Liver (tissue), 9 donors: Measurements from ENCODE around the gene UBXN6. TPM values are rescaled to one million over a fixed set of nuclear protein-coding genes. Genes with fewer than 3 reads are reported as not detected.

ENCODE experiments used
- DNase-seq: peaks from one replicate; pipeline ENCODE4 v3.0.0-alpha.2; 2017; ENCODE audit warnings: low spot score
- H3K27ac ChIP-seq, 2 donors: one replicate each; pipeline ENCODE4 v1.7.0; 2013; ENCODE audit warnings: inconsistent platforms in 2 of 2, low read length in 2 of 2, control low read depth in 1 of 2, low read depth in 1 of 2, mild to moderate bottlenecking in 1 of 2
- H3K27me3 ChIP-seq, 4 donors: one replicate each; pipeline versions ENCODE4 v1.6.1 to v1.7.0; 2013; ENCODE audit warnings: low read length in 3 of 4, inconsistent platforms in 1 of 4, mild to moderate bottlenecking in 1 of 4, moderate library complexity in 1 of 4; ENCODE audit not compliant: control insufficient read depth in 4 of 4, insufficient read depth in 4 of 4
- H3K36me3 ChIP-seq, 4 donors: one replicate each; pipeline versions ENCODE4 v1.6.1 to v1.7.0; 2013; ENCODE audit warnings: low read length in 3 of 4, mild to moderate bottlenecking in 3 of 4, low read depth in 1 of 4, moderate library complexity in 1 of 4; ENCODE audit not compliant: control insufficient read depth in 4 of 4, insufficient read depth in 3 of 4
- H3K4me1 ChIP-seq, 4 donors: one replicate each; pipeline versions ENCODE4 v1.6.1 to v1.7.0; 2013; ENCODE audit warnings: low read length in 3 of 4, mild to moderate bottlenecking in 3 of 4, moderate library complexity in 1 of 4; ENCODE audit not compliant: control insufficient read depth in 4 of 4, insufficient read depth in 4 of 4
- H3K4me3 ChIP-seq, 3 donors: one replicate each; pipeline versions ENCODE4 v1.6.1 to v1.7.0; 2013; ENCODE audit warnings: low read length in 3 of 3, control low read depth in 1 of 3, low read depth in 1 of 3, mild to moderate bottlenecking in 1 of 3
- H3K9ac ChIP-seq, 2 donors: one replicate each; pipeline ENCODE4 v1.7.0; 2013; ENCODE audit warnings: low read length in 2 of 2, mild to moderate bottlenecking in 2 of 2, moderate library complexity in 2 of 2, control low read depth in 1 of 2, low read depth in 1 of 2
- H3K9me3 ChIP-seq, 4 donors: one replicate each; pipeline versions ENCODE4 v1.6.1 to v1.7.0; 2013; ENCODE audit warnings: low read length in 3 of 4; ENCODE audit not compliant: control insufficient read depth in 4 of 4
- EGR1 ChIP-seq, 2 donors: IDR thresholded peaks; 2 replicates each; pipeline ENCODE4 v1.6.1; 2016 to 2018; ENCODE audit warnings: antibody characterized with exemption in 2 of 2, low read depth in 2 of 2
- FOXA1 ChIP-seq: IDR thresholded peaks from 2 replicates; pipeline ENCODE4 v1.6.1; 2016; ENCODE audit warnings: antibody characterized with exemption
- FOXA2 ChIP-seq: IDR thresholded peaks from 2 replicates; pipeline ENCODE4 v1.6.1; 2016; ENCODE audit warnings: antibody characterized with exemption
- GABPA ChIP-seq, 2 donors: IDR thresholded peaks in 1 of 2; conservative IDR thresholded peaks in 1 of 2; 2 replicates each; pipeline ENCODE4 v1.6.1; 2016; ENCODE audit warnings: antibody characterized with exemption in 2 of 2, mild to moderate bottlenecking in 1 of 2, moderate library complexity in 1 of 2
- HNF4A ChIP-seq, 2 donors: conservative IDR thresholded peaks; 2 replicates each; pipeline ENCODE4 v1.6.1; 2016; ENCODE audit warnings: antibody characterized with exemption in 2 of 2, mild to moderate bottlenecking in 2 of 2
- HNF4G ChIP-seq: IDR thresholded peaks from 2 replicates; pipeline ENCODE4 v1.6.1; 2016; ENCODE audit warnings: antibody characterized with exemption
- JUND ChIP-seq, 2 donors: IDR thresholded peaks; 2 replicates each; pipeline ENCODE4 v1.6.1; 2016; ENCODE audit warnings: antibody characterized with exemption in 2 of 2
- NR2F2 ChIP-seq: IDR thresholded peaks from 2 replicates; pipeline ENCODE4 v1.6.1; 2016; ENCODE audit warnings: antibody characterized with exemption
- RAD21 ChIP-seq, 2 donors: IDR thresholded peaks; 2 replicates each; pipeline ENCODE4 v1.6.1; 2016; ENCODE audit warnings: antibody characterized with exemption in 2 of 2, mild to moderate bottlenecking in 2 of 2
- RXRA ChIP-seq, 2 donors: IDR thresholded peaks; 2 replicates each; pipeline ENCODE4 v1.6.1; 2017 to 2018; ENCODE audit warnings: antibody characterized with exemption in 2 of 2, mild to moderate bottlenecking in 1 of 2
- SP1 ChIP-seq: IDR thresholded peaks from 2 replicates; pipeline ENCODE4 v1.6.1; 2018; ENCODE audit warnings: antibody characterized with exemption, mild to moderate bottlenecking
- TAF1 ChIP-seq: conservative IDR thresholded peaks from 2 replicates; pipeline ENCODE4 v1.6.1; 2016; ENCODE audit warnings: antibody characterized with exemption, mild to moderate bottlenecking
- YY1 ChIP-seq: IDR thresholded peaks from 2 replicates; pipeline ENCODE4 v1.6.1; 2016; ENCODE audit warnings: antibody characterized with exemption, mild to moderate bottlenecking
- WGBS: extraction: QIAGEN DNeasy Blood & Tissue Kit; methylation state at CpG from one replicate; pipeline ENCODE4 v1.1.7; 2013; 5-methylcytosine and 5-hydroxymethylcytosine counted together
- polyA plus RNA-seq, 2 donors: library from polyadenylated mRNA; stranded (reverse) in 1 of 2; unstranded in 1 of 2; fragments of 200-250 nt in 1 of 2; fragments of >200 nt in 1 of 2; fragmentation: Nextera tagmentation in 1 of 2; extraction: Ambion mirVana in 1 of 2; gene quantifications; one replicate each; pipeline versions ENCODE4 v1.2.1 to v1.2.3, GENCODE V29; 2013 to 2015
- total RNA-seq, 2 donors: library from RNA; depleted of rRNA; stranded (reverse); fragments of >200 nt; gene quantifications; one replicate each; pipeline ENCODE4 v1.2.3, GENCODE V29; 2014
- TF ChIP-seq, protein P1 (sequence below): fragments of 150-350 bp; IDR thresholded peaks from 2 replicates; pipeline ENCODE4 v1.5.1; 2017; ENCODE audit warnings: improper control_type of control experiment, low read depth, low read length; ENCODE audit not compliant: missing input control
- TF ChIP-seq, protein P2 (sequence below): IDR thresholded peaks from 2 replicates; pipeline ENCODE4 v1.6.1; 2016; ENCODE audit warnings: antibody characterized with exemption
- TF ChIP-seq, protein P3 (sequence below): IDR thresholded peaks from 2 replicates; pipeline ENCODE4 v1.6.1; 2016; ENCODE audit warnings: antibody characterized with exemption
- TF ChIP-seq, protein P4 (sequence below): IDR thresholded peaks from 2 replicates; pipeline ENCODE4 v1.6.1; 2016; ENCODE audit warnings: antibody characterized with exemption
- TF ChIP-seq, protein P5 (sequence below): IDR thresholded peaks from 2 replicates; pipeline ENCODE4 v1.6.1; 2016; ENCODE audit warnings: antibody characterized with exemption, mild to moderate bottlenecking
- donor health status: healthy.
- donor health status: healthy.
- donor health status: healthy.
- donor health status: healthy.
- donor health status: healthy.

Gene UBXN6
- total and polyA plus RNA-seq, 4 donors = 33.0 to 92.3 (median 54.0) TPM

DNA sequence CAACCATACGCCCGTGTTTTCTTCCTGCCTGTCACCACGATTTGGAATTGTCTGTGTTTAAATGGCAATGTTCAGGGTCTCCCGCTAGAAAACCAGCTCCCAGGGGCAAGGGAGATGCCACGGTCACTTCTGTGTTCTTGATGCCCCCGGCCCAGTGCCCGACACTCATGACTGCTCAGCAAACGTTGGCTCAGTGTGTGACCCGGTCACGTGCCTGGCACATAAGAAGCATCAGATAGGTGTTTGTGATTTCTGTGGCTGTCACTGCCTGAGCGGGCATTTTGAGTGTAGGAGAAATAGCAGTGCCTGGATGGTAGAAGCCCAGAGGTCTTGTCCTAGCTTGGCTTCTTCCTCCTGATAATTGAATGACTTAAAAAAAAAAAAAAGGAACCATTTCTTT lies 30.0 kb upstream of the UBXN6 start:
- no peaks in the 10 kb centered on the region for H3K4me1 ChIP-seq
- H3K9me3 ChIP-seq = no peaks in the 10 kb centered on the region
- H3K9ac ChIP-seq = no peak overlapping the region
- H3K27me3 ChIP-seq = no peaks in the 10 kb centered on the region
- 90% methylated on average over 11 of the region's 11 CpGs for WGBS
- no peak overlapping the region for H3K27ac ChIP-seq
- no peak overlapping the region for H3K4me3 ChIP-seq
- DNase-seq = no peak
- TF ChIP-seq FOXA1 (no peak), TAF1 (no peak), FOXA2 (no peak), JUND (IDR thresholded peaks at IDR 0.05) (no peak), NR2F2 (no peak), GABPA (IDR thresholded peaks at IDR 0.05 in 1 of 2, conservative IDR thresholded peaks at IDR 0.05 in 1 of 2) (no peak), RXRA (IDR thresholded peaks at IDR 0.05) (no peak)
- TF ChIP-seq, protein P1, sequence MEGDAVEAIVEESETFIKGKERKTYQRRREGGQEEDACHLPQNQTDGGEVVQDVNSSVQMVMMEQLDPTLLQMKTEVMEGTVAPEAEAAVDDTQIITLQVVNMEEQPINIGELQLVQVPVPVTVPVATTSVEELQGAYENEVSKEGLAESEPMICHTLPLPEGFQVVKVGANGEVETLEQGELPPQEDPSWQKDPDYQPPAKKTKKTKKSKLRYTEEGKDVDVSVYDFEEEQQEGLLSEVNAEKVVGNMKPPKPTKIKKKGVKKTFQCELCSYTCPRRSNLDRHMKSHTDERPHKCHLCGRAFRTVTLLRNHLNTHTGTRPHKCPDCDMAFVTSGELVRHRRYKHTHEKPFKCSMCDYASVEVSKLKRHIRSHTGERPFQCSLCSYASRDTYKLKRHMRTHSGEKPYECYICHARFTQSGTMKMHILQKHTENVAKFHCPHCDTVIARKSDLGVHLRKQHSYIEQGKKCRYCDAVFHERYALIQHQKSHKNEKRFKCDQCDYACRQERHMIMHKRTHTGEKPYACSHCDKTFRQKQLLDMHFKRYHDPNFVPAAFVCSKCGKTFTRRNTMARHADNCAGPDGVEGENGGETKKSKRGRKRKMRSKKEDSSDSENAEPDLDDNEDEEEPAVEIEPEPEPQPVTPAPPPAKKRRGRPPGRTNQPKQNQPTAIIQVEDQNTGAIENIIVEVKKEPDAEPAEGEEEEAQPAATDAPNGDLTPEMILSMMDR = no peak
- TF ChIP-seq, protein P2, sequence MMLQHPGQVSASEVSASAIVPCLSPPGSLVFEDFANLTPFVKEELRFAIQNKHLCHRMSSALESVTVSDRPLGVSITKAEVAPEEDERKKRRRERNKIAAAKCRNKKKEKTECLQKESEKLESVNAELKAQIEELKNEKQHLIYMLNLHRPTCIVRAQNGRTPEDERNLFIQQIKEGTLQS = no peak
- H3K36me3 ChIP-seq = peaks cover 3 to 30% (median 5%) of the 10 kb centered on the region in 4 donors

DNA sequence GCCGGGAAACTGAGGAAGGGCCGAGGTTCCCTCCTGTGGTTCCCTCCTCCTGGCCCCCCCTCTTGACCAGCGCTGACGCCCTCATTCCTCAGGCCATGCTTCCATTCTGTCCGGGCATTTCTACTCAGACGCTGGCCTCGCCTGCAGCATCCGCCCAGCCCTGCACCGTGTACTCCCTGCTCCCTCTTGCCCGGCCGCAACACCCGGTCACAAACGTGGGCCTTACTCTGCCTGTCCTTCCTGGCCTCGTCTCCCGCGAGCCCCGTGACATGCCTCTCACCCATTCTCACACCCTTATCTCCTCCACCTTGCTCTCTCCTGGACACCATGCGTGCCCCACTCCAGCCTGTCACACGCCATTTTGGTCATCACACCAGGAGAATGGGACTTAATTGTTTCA lies 25.8 kb upstream of the UBXN6 start:
- H3K36me3 ChIP-seq = peaks cover 2 to 15% (median 4%) of the 10 kb centered on the region in 4 donors
- no peaks in the 10 kb centered on the region for H3K9me3 ChIP-seq
- DNase-seq = no peak
- H3K4me3 ChIP-seq = no peak overlapping the region
- H3K27ac ChIP-seq = no peak overlapping the region
- WGBS = 95% methylated on average over 19 of the region's 19 CpGs
- H3K27me3 ChIP-seq = no peaks in the 10 kb centered on the region
- no peaks in the 10 kb centered on the region for H3K4me1 ChIP-seq
- no peak overlapping the region for H3K9ac ChIP-seq
- TF ChIP-seq, protein P3, sequence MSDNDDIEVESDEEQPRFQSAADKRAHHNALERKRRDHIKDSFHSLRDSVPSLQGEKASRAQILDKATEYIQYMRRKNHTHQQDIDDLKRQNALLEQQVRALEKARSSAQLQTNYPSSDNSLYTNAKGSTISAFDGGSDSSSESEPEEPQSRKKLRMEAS = no peak
- TF ChIP-seq YY1 (no peak), HNF4A (conservative IDR thresholded peaks at IDR 0.05) (no peak), SP1 (no peak), GABPA (IDR thresholded peaks at IDR 0.05 in 1 of 2, conservative IDR thresholded peaks at IDR 0.05 in 1 of 2) (no peak), HNF4G (no peak), FOXA1 (no peak), EGR1 (IDR thresholded peaks at IDR 0.05; ENCODE audit: low read depth in 2 of 2) (no peak), RAD21 (IDR thresholded peaks at IDR 0.05) (no peak), TAF1 (no peak), RXRA (IDR thresholded peaks at IDR 0.05) (no peak), FOXA2 (no peak), JUND (IDR thresholded peaks at IDR 0.05) (no peak), NR2F2 (no peak)
- TF ChIP-seq, protein P4, sequence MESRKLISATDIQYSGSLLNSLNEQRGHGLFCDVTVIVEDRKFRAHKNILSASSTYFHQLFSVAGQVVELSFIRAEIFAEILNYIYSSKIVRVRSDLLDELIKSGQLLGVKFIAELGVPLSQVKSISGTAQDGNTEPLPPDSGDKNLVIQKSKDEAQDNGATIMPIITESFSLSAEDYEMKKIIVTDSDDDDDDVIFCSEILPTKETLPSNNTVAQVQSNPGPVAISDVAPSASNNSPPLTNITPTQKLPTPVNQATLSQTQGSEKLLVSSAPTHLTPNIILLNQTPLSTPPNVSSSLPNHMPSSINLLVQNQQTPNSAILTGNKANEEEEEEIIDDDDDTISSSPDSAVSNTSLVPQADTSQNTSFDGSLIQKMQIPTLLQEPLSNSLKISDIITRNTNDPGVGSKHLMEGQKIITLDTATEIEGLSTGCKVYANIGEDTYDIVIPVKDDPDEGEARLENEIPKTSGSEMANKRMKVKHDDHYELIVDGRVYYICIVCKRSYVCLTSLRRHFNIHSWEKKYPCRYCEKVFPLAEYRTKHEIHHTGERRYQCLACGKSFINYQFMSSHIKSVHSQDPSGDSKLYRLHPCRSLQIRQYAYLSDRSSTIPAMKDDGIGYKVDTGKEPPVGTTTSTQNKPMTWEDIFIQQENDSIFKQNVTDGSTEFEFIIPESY = no peak
- TF ChIP-seq, protein P5, sequence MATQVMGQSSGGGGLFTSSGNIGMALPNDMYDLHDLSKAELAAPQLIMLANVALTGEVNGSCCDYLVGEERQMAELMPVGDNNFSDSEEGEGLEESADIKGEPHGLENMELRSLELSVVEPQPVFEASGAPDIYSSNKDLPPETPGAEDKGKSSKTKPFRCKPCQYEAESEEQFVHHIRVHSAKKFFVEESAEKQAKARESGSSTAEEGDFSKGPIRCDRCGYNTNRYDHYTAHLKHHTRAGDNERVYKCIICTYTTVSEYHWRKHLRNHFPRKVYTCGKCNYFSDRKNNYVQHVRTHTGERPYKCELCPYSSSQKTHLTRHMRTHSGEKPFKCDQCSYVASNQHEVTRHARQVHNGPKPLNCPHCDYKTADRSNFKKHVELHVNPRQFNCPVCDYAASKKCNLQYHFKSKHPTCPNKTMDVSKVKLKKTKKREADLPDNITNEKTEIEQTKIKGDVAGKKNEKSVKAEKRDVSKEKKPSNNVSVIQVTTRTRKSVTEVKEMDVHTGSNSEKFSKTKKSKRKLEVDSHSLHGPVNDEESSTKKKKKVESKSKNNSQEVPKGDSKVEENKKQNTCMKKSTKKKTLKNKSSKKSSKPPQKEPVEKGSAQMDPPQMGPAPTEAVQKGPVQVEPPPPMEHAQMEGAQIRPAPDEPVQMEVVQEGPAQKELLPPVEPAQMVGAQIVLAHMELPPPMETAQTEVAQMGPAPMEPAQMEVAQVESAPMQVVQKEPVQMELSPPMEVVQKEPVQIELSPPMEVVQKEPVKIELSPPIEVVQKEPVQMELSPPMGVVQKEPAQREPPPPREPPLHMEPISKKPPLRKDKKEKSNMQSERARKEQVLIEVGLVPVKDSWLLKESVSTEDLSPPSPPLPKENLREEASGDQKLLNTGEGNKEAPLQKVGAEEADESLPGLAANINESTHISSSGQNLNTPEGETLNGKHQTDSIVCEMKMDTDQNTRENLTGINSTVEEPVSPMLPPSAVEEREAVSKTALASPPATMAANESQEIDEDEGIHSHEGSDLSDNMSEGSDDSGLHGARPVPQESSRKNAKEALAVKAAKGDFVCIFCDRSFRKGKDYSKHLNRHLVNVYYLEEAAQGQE = no peak
- TF ChIP-seq, protein P1 = no peak
- TF ChIP-seq, protein P2 = no peak
